ENCODE results near the gene PIAS2. TPM values are rescaled to one million over a fixed set of nuclear protein-coding genes. Genes with fewer than 3 reads are reported as not detected.

The PIAS2 gene
- polyA plus RNA-seq, 4 donors = 20.1 to 30.4 (median 25.4) TPM

- DNase-seq (ENCODE audit: low read depth in 4 of 4, low spot score in 3 of 4) = no peak
These were observed 149.0 kb downstream of the PIAS2 start for GRCh38 chr18:46768166-46768921.

GRCh38 chr18:46767217-46767616 is 150.1 kb downstream of the PIAS2 start:
- DNase-seq (ENCODE audit: low read depth in 4 of 4, low spot score in 3 of 4) = no peak

- DNase-seq (ENCODE audit: low read depth in 4 of 4, low spot score in 3 of 4) = no peak
These were observed 152.7 kb downstream of the PIAS2 start for GRCh38 chr18:46764586-46764985.

- no peak for DNase-seq (ENCODE audit: low read depth in 4 of 4, low spot score in 3 of 4)
These were observed 156.1 kb downstream of the PIAS2 start for GRCh38 chr18:46761059-46761769.

- no peak for DNase-seq (ENCODE audit: low read depth in 4 of 4, low spot score in 3 of 4)
These were observed 157.4 kb downstream of the PIAS2 start for GRCh38 chr18:46759890-46760289.

- no peak for DNase-seq (ENCODE audit: low read depth in 4 of 4, low spot score in 3 of 4)
These were observed 160.6 kb downstream of the PIAS2 start, which contains the start of gene ST8SIA5 for GRCh38 chr18:46756559-46757201. Gene ST8SIA5, minus strand, starts transcription at chr18:46757053. Its CDS starts 545 bp downstream, at chr18:46756508.

- DNase-seq (ENCODE audit: low read depth in 4 of 4, low spot score in 3 of 4) = no peak
These were observed 161.2 kb downstream of the PIAS2 start for GRCh38 chr18:46756025-46756558.

GRCh38 chr18:46755315-46756024 is 161.8 kb downstream of the PIAS2 start:
- no peak for DNase-seq (ENCODE audit: low read depth in 4 of 4, low spot score in 3 of 4)

- no peak for DNase-seq (ENCODE audit: low read depth in 4 of 4, low spot score in 3 of 4)
These were observed 162.5 kb downstream of the PIAS2 start for GRCh38 chr18:46754661-46755292.

GRCh38 chr18:46754188-46754587 is 163.1 kb downstream of the PIAS2 start:
- DNase-seq (ENCODE audit: low read depth in 4 of 4, low spot score in 3 of 4) = no peak

Other genes with a start within 250 kb of the PIAS2 start
- 1 to 10 TPM in 1 of 4 donors, under 1 TPM in 3; 0.50 to 1.2 (median 0.96) TPM for gene ST8SIA5, start 160.5 kb downstream of the PIAS2 start, polyA plus RNA-seq (ENCODE audit: insufficient read length in 4 of 4)
- 10 to 100 TPM in 3 of 4 donors, 1 to 10 TPM in 1; 5.7 to 12.6 (median 10.7) TPM for gene KATNAL2, start 95 bp upstream of the PIAS2 start, polyA plus RNA-seq (ENCODE audit: insufficient read length in 4 of 4)
- gene ELOA2, start 118.1 kb upstream of the PIAS2 start, polyA plus RNA-seq (ENCODE audit: insufficient read length in 4 of 4) = under 1 TPM in 1 of 4 donors, not detected in 3; 0.09 TPM
- 10 to 100 TPM; 38.8 to 78.5 (median 60.0) TPM for gene HDHD2, start 233.0 kb upstream of the PIAS2 start, polyA plus RNA-seq (ENCODE audit: insufficient read length in 4 of 4)

Data from left renal pelvis (tissue), 4 donors.